ENCODE data around the gene AJM1. TPM values are rescaled to one million over a fixed set of nuclear protein-coding genes. Genes with fewer than 3 reads are reported as not detected.
A peak's percentile ranks its signal among the peaks of the same experiment; 100 is the strongest.
"Not testable (repeated sequence)": the region's sequence is repeated elsewhere in the genome, so short reads cannot be mapped to it uniquely, and the experiment has no call there.

AJM1 gene
- total RNA-seq, 1 donor: 0.73 TPM

GRCh38 chr9:136880651-136881050, 38.4 kb downstream of the AJM1 start:
- Histone ChIP-seq H3K9me3 (ENCODE audit: low read depth, low read length) (no peaks in the 10 kb centered on the region), H3K4me1 (ENCODE audit: insufficient read depth, low read length) (peaks cover 27% of the 10 kb centered on the region), H3K27me3 (ENCODE audit: insufficient read depth, low read length) (no peaks in the 10 kb centered on the region), H3K4me3 (ENCODE audit: low read length) (no peak overlapping the region)

GRCh38 chr9:136881691-136882108, 39.4 kb downstream of the AJM1 start:
- no peaks in the 10 kb centered on the region for H3K27me3 ChIP-seq (ENCODE audit: insufficient read depth, low read length)
- no peaks in the 10 kb centered on the region for H3K9me3 ChIP-seq (ENCODE audit: low read depth, low read length)
- H3K4me3 ChIP-seq (ENCODE audit: low read length): no peak overlapping the region
- peaks cover 31% of the 10 kb centered on the region for H3K4me1 ChIP-seq (ENCODE audit: insufficient read depth, low read length)

DNA sequence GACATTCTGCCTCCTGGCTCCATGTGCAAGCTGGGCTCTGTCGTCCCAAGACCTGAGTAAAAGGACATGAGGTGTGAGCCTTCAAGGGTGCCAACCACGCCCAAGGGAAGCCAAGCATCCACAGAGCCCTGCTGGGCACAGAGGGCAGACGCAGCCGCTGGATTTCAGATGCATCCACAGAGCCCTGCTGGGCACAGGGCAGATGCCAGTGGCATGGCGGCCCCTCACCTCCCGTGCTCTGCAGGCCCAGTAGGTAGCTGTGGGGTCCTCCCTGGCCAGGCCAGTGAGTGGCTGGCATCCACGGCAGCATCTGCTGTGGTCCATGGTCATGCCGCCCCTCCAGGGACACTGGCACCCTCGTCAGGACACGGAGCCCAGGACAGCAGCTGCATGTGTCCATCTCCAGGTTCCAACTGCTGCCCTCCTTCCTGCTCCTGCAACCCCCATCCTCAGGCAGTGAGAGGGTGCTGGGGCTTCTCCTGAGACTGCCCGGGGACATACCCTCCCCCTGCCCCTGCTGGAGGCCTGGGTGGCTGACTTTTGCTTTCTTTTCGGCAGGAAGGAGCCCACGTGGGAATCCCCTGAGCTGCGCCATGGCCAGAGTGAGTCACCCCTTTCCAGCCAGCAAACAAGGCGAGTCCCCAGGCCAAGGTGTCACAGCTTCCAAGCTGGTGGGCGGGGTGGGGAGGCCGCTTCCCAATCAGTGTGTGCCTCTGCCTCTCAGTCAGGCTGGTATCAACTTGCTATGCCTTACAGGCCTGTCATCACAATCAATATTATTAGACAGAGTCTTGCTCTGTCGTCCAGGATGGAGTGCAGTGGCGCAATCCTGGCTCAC, 40.0 kb downstream of the AJM1 start:
- no peaks in the 10 kb centered on the region for H3K27me3 ChIP-seq (ENCODE audit: insufficient read depth, low read length)
- H3K9me3 ChIP-seq (ENCODE audit: low read depth, low read length): no peaks in the 10 kb centered on the region
- H3K4me1 ChIP-seq (ENCODE audit: insufficient read depth, low read length): peaks cover 37% of the 10 kb centered on the region
- no peak overlapping the region for H3K4me3 ChIP-seq (ENCODE audit: low read length)

GRCh38 chr9:136882947-136883283, 40.6 kb downstream of the AJM1 start:
- not testable (repeated sequence) for H3K4me3 ChIP-seq (ENCODE audit: low read length)
- peaks cover 43% of the 10 kb centered on the region for H3K4me1 ChIP-seq (ENCODE audit: insufficient read depth, low read length)

DNA sequence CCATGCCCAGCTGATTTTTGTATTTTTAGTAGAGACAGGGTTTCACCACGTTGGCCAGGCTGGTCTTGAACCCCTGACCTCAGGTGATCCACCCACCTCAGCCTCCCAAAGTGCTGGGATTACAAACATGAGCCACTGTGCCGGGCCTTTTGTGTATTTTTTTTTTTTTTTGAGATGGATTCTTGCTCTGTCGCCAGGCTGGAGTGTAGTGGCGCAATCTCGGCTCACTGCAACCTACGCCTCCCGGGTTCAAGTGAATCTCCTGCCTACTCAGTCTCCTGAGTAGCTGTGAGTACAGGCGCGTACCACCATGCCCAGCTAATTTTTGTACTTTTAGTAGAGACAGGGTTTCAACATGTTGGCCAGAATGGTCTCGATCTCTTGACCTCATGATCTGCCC, 41.4 kb downstream of the AJM1 start:
- H3K4me1 ChIP-seq (ENCODE audit: insufficient read depth, low read length): peaks cover 46% of the 10 kb centered on the region

More at GRCh38 chr9:136882947-136883283, 40.6 kb downstream of the AJM1 start:
- H3K27me3 ChIP-seq (ENCODE audit: insufficient read depth, low read length); H3K9me3 ChIP-seq (ENCODE audit: low read depth, low read length): not testable (repeated sequence)

GRCh38 chr9:136885950-136886578, 43.8 kb downstream of the AJM1 start, which contains the start of gene TRAF2:
TSS of gene TRAF2 (plus strand) at chr9:136886516. CDS start at chr9:136898741, 12,225 bp downstream.
- Histone ChIP-seq H3K4me3 (ENCODE audit: low read length) (peak within 1 kb of the TSS; percentile 67), H3K4me1 (ENCODE audit: insufficient read depth, low read length) (peaks cover 46% of the 10 kb centered on the region), H3K9me3 (ENCODE audit: low read depth, low read length) (no peaks in the 10 kb centered on the region), H3K27me3 (ENCODE audit: insufficient read depth, low read length) (no peaks in the 10 kb centered on the region)

More for the DNA sequence above, 41.4 kb downstream of the AJM1 start:
- H3K9me3 ChIP-seq (ENCODE audit: low read depth, low read length); H3K27me3 ChIP-seq (ENCODE audit: insufficient read depth, low read length); H3K4me3 ChIP-seq (ENCODE audit: low read length): not testable (repeated sequence)

DNA sequence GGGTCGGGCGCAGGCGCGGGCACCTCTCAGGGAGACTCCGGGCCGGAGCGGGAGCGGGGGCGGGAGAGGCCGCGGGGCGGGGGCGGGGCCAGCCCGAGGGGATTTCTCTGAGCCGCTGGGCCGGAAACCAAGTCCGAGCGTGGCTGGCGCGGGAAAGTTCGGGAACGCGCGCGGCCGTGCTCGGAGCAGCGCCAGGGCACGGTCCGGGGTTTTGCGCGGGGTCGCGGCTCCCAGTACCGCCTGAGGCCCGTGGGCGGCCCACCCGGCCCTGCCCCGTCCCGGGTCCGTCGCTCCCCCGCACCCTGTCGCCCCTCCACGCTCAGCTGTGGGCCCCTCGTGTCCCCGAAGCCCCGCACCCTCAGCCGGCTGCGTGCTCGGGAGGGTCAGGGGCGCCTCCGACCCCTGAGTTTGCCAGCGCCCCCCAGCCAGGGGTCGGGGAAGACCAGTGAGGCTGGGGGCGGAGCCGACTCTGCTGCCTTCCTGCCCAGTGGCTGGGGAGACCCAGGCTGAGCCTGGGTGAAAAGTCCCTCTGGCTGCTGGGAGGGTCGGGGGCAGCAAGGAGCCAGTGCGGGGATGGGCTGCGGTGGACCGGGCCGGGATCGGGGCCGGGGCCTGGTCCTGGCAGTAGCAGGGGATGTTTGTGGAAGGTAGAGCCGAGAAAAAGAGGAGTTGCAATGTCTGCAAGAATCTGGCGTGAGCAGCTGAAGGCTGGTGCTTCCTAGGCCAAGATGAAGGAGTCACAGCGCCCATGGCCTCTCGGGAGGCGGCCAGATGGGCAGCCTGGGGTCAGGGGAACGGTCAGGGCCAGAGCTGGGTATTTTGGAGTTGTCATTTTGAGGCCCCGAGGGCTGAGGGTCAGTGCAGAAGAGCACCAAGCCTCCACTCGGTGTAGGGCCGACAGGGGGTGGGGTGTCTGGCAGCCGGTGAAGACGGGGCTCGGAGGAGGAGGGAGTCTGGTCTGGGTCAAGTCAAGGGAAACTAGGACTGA, 44.6 kb downstream of the AJM1 start:
- peaks cover 39% of the 10 kb centered on the region for H3K4me1 ChIP-seq (ENCODE audit: insufficient read depth, low read length)
- no peaks in the 10 kb centered on the region for H3K9me3 ChIP-seq (ENCODE audit: low read depth, low read length)
- H3K27me3 ChIP-seq (ENCODE audit: insufficient read depth, low read length): no peaks in the 10 kb centered on the region
- peak overlapping the region; percentile 67 for H3K4me3 ChIP-seq (ENCODE audit: low read length)

DNA sequence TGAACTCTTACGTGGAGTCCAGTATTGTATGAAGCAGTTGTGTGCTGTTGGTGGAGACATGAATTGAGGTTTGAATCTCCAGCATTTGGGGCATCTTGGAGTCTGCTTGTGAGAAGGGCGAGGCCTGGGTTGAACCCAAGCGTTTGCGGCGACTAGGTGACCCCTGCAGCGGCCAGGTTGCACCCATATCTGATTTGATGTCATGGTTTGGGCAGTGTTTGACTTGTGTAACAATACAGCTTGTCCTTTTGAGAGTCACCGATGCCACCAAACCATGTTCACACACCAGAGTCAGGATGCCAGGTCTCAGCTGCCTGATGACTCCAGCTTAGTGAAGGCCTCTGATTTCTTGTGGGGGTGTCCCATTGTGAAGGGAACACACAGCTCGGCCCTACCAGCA, 46.2 kb downstream of the AJM1 start:
- Histone ChIP-seq H3K4me1 (ENCODE audit: insufficient read depth, low read length) (peaks cover 25% of the 10 kb centered on the region), H3K27me3 (ENCODE audit: insufficient read depth, low read length) (no peaks in the 10 kb centered on the region), H3K4me3 (ENCODE audit: low read length) (no peak overlapping the region), H3K9me3 (ENCODE audit: low read depth, low read length) (no peaks in the 10 kb centered on the region)

DNA sequence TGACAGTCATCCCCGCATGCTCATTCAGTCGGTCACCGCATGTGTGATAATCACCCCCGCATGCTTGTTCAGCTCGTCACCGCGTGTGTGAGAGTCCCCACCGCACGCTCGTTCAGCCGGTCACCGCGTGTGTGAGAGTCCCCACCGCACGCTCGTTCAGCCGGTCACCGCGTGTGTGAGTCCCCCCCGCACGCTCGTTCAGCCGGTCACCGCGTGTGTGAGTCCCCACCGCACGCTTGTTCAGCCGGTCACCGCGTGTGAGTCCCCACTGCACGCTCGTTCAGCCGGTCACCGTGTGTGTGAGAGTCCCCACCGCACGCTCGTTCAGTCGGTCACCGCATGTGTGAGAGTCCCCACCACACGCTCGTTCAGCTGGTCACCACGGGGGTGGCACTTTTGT, 47.6 kb downstream of the AJM1 start:
- H3K4me1 ChIP-seq (ENCODE audit: insufficient read depth, low read length): peaks cover 25% of the 10 kb centered on the region

DNA sequence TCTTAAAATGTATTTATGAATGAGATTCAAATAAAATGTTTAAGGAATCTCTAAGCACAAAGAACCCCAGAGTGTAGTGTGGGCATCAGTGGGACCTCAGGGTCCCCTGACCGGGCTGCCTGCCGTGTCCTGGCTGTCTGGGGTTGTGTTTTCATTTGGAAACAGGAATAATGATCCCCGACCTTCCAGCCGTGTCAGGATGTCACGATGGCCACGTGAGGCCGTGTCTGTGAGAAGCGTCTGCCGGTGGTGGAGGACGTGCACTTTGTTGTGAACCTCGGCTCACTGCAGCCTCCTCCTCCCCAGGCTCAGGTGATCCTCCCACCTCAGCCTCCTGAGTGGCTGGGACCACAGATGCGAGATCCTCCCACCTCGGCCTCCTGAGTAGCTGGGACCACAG, 48.4 kb downstream of the AJM1 start:
- Histone ChIP-seq H3K9me3 (ENCODE audit: low read depth, low read length) (no peaks in the 10 kb centered on the region), H3K4me1 (ENCODE audit: insufficient read depth, low read length) (peaks cover 19% of the 10 kb centered on the region), H3K27me3 (ENCODE audit: insufficient read depth, low read length) (no peaks in the 10 kb centered on the region), H3K4me3 (ENCODE audit: low read length) (no peak overlapping the region)

More for the DNA sequence above, 47.6 kb downstream of the AJM1 start:
- Histone ChIP-seq H3K9me3 (ENCODE audit: low read depth, low read length) (no peaks in the 10 kb centered on the region), H3K27me3 (ENCODE audit: insufficient read depth, low read length) (no peaks in the 10 kb centered on the region), H3K4me3 (ENCODE audit: low read length) (no peak overlapping the region)

Other genes with a start within 250 kb of the AJM1 start
- gene EGFL7, start 179.6 kb upstream of the AJM1 start, total RNA-seq: 2.1 TPM
- gene AGPAT2, start 155.0 kb upstream of the AJM1 start, total RNA-seq: 18.7 TPM
- 2.7 TPM for gene DIPK1B, start 129.9 kb upstream of the AJM1 start, total RNA-seq
- gene LCN10, start 99.5 kb upstream of the AJM1 start, total RNA-seq: not detected
- not detected for gene LCN6, start 94.0 kb upstream of the AJM1 start, total RNA-seq
- not detected for gene LCN8, start 84.2 kb upstream of the AJM1 start, total RNA-seq
- not detected for gene LCN15, start 78.0 kb upstream of the AJM1 start, total RNA-seq
- gene TMEM141, start 51.1 kb upstream of the AJM1 start, total RNA-seq: 16.1 TPM
- 1.7 TPM for gene CCDC183, start 46.1 kb upstream of the AJM1 start, total RNA-seq
- 36.4 TPM for gene RABL6, start 34.5 kb upstream of the AJM1 start, total RNA-seq
- gene PHPT1, start 6.9 kb downstream of the AJM1 start, total RNA-seq: 14.0 TPM
- gene MAMDC4, start 9.9 kb downstream of the AJM1 start, total RNA-seq: 0.52 TPM
- gene EDF1, start 23.8 kb downstream of the AJM1 start, total RNA-seq: 162 TPM
- gene TRAF2, start 44.0 kb downstream of the AJM1 start, total RNA-seq: 6.4 TPM
- 67.6 TPM for gene FBXW5, start 102.3 kb downstream of the AJM1 start, total RNA-seq
- not detected for gene C8G, start 102.8 kb downstream of the AJM1 start, total RNA-seq
- not detected for gene LCN12, start 109.8 kb downstream of the AJM1 start, total RNA-seq
- 10.8 TPM for gene PTGDS, start 135.0 kb downstream of the AJM1 start, total RNA-seq
- 0.10 TPM for gene LCNL1, start 140.5 kb downstream of the AJM1 start, total RNA-seq
- 23.6 TPM for gene PAXX, start 149.9 kb downstream of the AJM1 start, total RNA-seq
- 3.4 TPM for gene CLIC3, start 154.1 kb downstream of the AJM1 start, total RNA-seq
- 14.7 TPM for gene ABCA2, start 185.8 kb downstream of the AJM1 start, total RNA-seq
- 2.6 TPM for gene FUT7, start 189.6 kb downstream of the AJM1 start, total RNA-seq
- 2.5 TPM for gene NPDC1, start 203.7 kb downstream of the AJM1 start, total RNA-seq
- not detected for gene ENTPD2, start 211.6 kb downstream of the AJM1 start, total RNA-seq
- gene SAPCD2, start 228.1 kb downstream of the AJM1 start, total RNA-seq: 3.3 TPM
- gene UAP1L1, start 235.0 kb downstream of the AJM1 start, total RNA-seq: 6.2 TPM
- gene MAN1B1, start 244.5 kb downstream of the AJM1 start, total RNA-seq: 30.3 TPM

All from mononuclear cell (primary cell).